Lower lobe of right lung (tissue), 2 donors: ENCODE measurements around the gene OR2F1. TPM values are rescaled to one million over a fixed set of nuclear protein-coding genes. Genes with fewer than 3 reads are reported as not detected.
"Not testable (repeated sequence)": the region's sequence is repeated elsewhere in the genome, so short reads cannot be mapped to it uniquely, and the experiment has no call there.

ENCODE experiments used
- ATAC-seq, 2 donors: fragments of 200-7000 bp; cut with Tn5 transposase; one replicate each; pipeline ENCODE4 v1.9.1; 2020 to 2022; ENCODE audit warnings: mild to moderate bottlenecking in 2 of 2, moderate library complexity in 2 of 2
- DNase-seq: peaks from one replicate; pipeline ENCODE4 v3.0.0-alpha.2; 2020
- H3K27ac ChIP-seq: fragments of 200-600 bp; one replicate; pipeline ENCODE4 v1.8.0; 2022
- H3K27me3 ChIP-seq: fragments of 200-600 bp; one replicate; pipeline ENCODE4 v1.8.0; 2022; ENCODE audit warnings: low read depth
- H3K36me3 ChIP-seq: fragments of 200-600 bp; one replicate; pipeline ENCODE4 v1.8.0; 2022; ENCODE audit warnings: mild to moderate bottlenecking
- H3K4me1 ChIP-seq: fragments of 200-600 bp; one replicate; pipeline ENCODE4 v1.8.0; 2022
- H3K4me3 ChIP-seq: fragments of 200-600 bp; one replicate; pipeline ENCODE4 v1.8.0; 2022; ENCODE audit warnings: mild to moderate bottlenecking
- H3K9me3 ChIP-seq: fragments of 200-600 bp; one replicate; pipeline ENCODE4 v1.8.0; 2022
- CTCF ChIP-seq: fragments of 200-600 bp; IDR thresholded peaks from one replicate; pipeline ENCODE4 v1.8.0; 2022; ENCODE audit warnings: antibody characterized with exemption, mild to moderate bottlenecking
- intact Hi-C: fragments of 100-400 bp; cut with DNase I; formaldehyde crosslinking; loops from one replicate; pipeline ENCODE4 v1.11.0; 2022
- total RNA-seq: library from RNA; stranded (reverse); fragmentation: NEBNext Ultra II Directional; extraction: Animal tissue kit (Norgen Biotek cat#: 25700); gene quantifications from one replicate; pipeline ENCODE4 v1.2.1, GENCODE V29; 2021
- donor health status: DM: no; HTN: yes; CAD: no; lungs with severe emphysema.

Gene OR2F1
- total RNA-seq, 1 donor from 2014 or later, result not detected

GRCh38 chr7:144000020-144000419 is 45.4 kb downstream of the OR2F1 start, which contains the start of gene OR6B1:
Gene OR6B1 (plus strand): TSS chr7:144000320. CDS start chr7:144003997, 3,677 bp downstream.
- Histone ChIP-seq H3K4me1 (no peaks in the 10 kb centered on the region), H3K36me3 (no peaks in the 10 kb centered on the region), H3K27me3 (no peaks in the 10 kb centered on the region), H3K4me3 (no peak within 1 kb of the TSS), H3K9me3 (no peaks in the 10 kb centered on the region), H3K27ac (no peak within 1 kb of the TSS)
- no peak for ATAC-seq
- intact Hi-C loops, result no loop called here
- no peak for DNase-seq
- no peak for TF ChIP-seq CTCF

GRCh38 chr7:144001543-144001942 is 46.9 kb downstream of the OR2F1 start:
- Histone ChIP-seq H3K36me3 (no peaks in the 10 kb centered on the region), H3K4me1 (no peaks in the 10 kb centered on the region), H3K4me3 (no peak overlapping the region), H3K9me3 (no peaks in the 10 kb centered on the region), H3K27me3 (no peaks in the 10 kb centered on the region), H3K27ac (no peak overlapping the region)
- no peak for DNase-seq
- intact Hi-C loops, result no loop called here
- no peak for ATAC-seq
- TF ChIP-seq CTCF, result no peak

- no peak for ATAC-seq
- H3K27me3 ChIP-seq, result no peaks in the 10 kb centered on the region
- no peak overlapping the region for H3K4me3 ChIP-seq
- H3K4me1 ChIP-seq, result no peaks in the 10 kb centered on the region
- H3K36me3 ChIP-seq, result no peaks in the 10 kb centered on the region
- intact Hi-C loops, result no loop called here
- H3K9me3 ChIP-seq, result no peaks in the 10 kb centered on the region
- H3K27ac ChIP-seq, result no peak overlapping the region
- no peak for TF ChIP-seq CTCF
- no peak for DNase-seq
Observed at GRCh38 chr7:144004703-144005102, 50.1 kb downstream of the OR2F1 start.

GRCh38 chr7:144006029-144006691 is 51.5 kb downstream of the OR2F1 start:
- DNase-seq (no peak), ATAC-seq (no peak)
- intact Hi-C loops, result no loop called here
- no peaks in the 10 kb centered on the region for H3K4me1 ChIP-seq
- H3K4me3 ChIP-seq, result no peak overlapping the region
- H3K27ac ChIP-seq, result no peak overlapping the region
- H3K9me3 ChIP-seq, result no peaks in the 10 kb centered on the region
- no peak for TF ChIP-seq CTCF
- no peaks in the 10 kb centered on the region for H3K36me3 ChIP-seq
- H3K27me3 ChIP-seq, result no peaks in the 10 kb centered on the region

- TF ChIP-seq CTCF, result no peak
- ATAC-seq (no peak), DNase-seq (no peak)
- Histone ChIP-seq H3K27me3 (no peaks in the 10 kb centered on the region), H3K4me3 (no peak overlapping the region), H3K36me3 (no peaks in the 10 kb centered on the region), H3K9me3 (no peaks in the 10 kb centered on the region), H3K4me1 (no peaks in the 10 kb centered on the region), H3K27ac (no peak overlapping the region)
- intact Hi-C loops, result no loop called here
Observed at GRCh38 chr7:144006692-144007042, 52.0 kb downstream of the OR2F1 start.

- no peaks in the 10 kb centered on the region for H3K9me3 ChIP-seq
- H3K27me3 ChIP-seq, result no peaks in the 10 kb centered on the region
- no peaks in the 10 kb centered on the region for H3K4me1 ChIP-seq
- no peak for ATAC-seq
- no peak for DNase-seq
- H3K36me3 ChIP-seq, result no peaks in the 10 kb centered on the region
- intact Hi-C loops, result no loop called here
- no peak overlapping the region for H3K27ac ChIP-seq
- TF ChIP-seq CTCF, result no peak
- H3K4me3 ChIP-seq, result no peak overlapping the region
Observed at GRCh38 chr7:144009361-144009760, 54.7 kb downstream of the OR2F1 start.

GRCh38 chr7:144010061-144010460 is 55.4 kb downstream of the OR2F1 start:
- H3K27me3 ChIP-seq, intact Hi-C loops, DNase-seq, H3K27ac ChIP-seq, H3K36me3 ChIP-seq, ATAC-seq, H3K4me1 ChIP-seq, H3K4me3 ChIP-seq, H3K9me3 ChIP-seq: not testable (repeated sequence)

- H3K27ac ChIP-seq, H3K9me3 ChIP-seq, ATAC-seq, H3K36me3 ChIP-seq, DNase-seq, H3K4me3 ChIP-seq, H3K4me1 ChIP-seq, intact Hi-C loops, H3K27me3 ChIP-seq: not testable (repeated sequence)
Observed at GRCh38 chr7:144010821-144011220, 56.2 kb downstream of the OR2F1 start.
